ENCODE measurements around the gene CARS2.

DNA sequence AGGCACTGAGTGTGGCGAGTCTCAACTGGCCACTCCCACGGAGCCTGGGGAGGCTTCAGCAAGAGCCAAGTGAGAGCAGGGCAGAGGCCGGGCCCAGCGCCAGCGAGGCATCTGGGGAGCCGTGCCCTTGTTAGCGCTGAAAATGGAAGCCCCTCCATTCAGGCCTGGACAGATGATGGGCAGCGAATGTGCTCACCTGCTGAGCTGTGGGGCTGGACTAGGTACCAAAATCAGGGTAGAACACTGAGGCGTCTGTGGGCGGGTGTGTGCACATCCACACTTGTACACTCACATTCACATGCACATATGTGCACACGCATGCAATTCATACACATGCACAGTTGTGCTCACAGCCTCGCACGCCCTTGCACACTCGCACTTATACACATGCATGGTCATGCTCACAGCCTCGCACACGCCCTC is 69.9 kb downstream of the CARS2 start:
- TF ChIP-seq BRCA1 (IDR thresholded peaks at IDR 0.05; ENCODE audit: low read depth, low read length) (no peak), CEBPB (IDR thresholded peaks at IDR 0.05; ENCODE audit: low read depth, low read length) (no peak), POLR2A (IDR thresholded peaks at IDR 0.05; ENCODE audit: control extremely low read depth in 1 of 2, low read depth in 2 of 2, low read length in 2 of 2) (no peak), RAD21 (IDR thresholded peaks at IDR 0.05 in 1 of 2, conservative IDR thresholded peaks at IDR 0.05 in 1 of 2; ENCODE audit: low read depth in 2 of 2, low read length in 2 of 2) (no peak), SUZ12 (IDR thresholded peaks at IDR 0.05; ENCODE audit: low read length) (no peak), SIN3A (conservative IDR thresholded peaks at IDR 0.05 in 1 of 2, IDR thresholded peaks at IDR 0.05 in 1 of 2; ENCODE audit: low read depth in 1 of 2, low read length in 2 of 2) (no peak), ZNF274 (IDR thresholded peaks at IDR 0.05; ENCODE audit: borderline replicate concordance, extremely low read depth, low read length) (no peak), SAP30 (IDR thresholded peaks at IDR 0.05; ENCODE audit: insufficient read depth, insufficient replicate concordance, low read length) (no peak), RNF2 (IDR thresholded peaks at IDR 0.05; ENCODE audit: borderline replicate concordance, low read depth, low read length, missing control alignments, poor library complexity, severe bottlenecking) (no peak), TAF7 (optimal IDR thresholded peaks at IDR 0.05; ENCODE audit: borderline replicate concordance, low read depth, low read length) (no peak), EP300 (IDR thresholded peaks at IDR 0.05; ENCODE audit: borderline replicate concordance in 1 of 2, low read depth in 2 of 2, low read length in 2 of 2) (no peak)
- TF ChIP-seq, protein P1, sequence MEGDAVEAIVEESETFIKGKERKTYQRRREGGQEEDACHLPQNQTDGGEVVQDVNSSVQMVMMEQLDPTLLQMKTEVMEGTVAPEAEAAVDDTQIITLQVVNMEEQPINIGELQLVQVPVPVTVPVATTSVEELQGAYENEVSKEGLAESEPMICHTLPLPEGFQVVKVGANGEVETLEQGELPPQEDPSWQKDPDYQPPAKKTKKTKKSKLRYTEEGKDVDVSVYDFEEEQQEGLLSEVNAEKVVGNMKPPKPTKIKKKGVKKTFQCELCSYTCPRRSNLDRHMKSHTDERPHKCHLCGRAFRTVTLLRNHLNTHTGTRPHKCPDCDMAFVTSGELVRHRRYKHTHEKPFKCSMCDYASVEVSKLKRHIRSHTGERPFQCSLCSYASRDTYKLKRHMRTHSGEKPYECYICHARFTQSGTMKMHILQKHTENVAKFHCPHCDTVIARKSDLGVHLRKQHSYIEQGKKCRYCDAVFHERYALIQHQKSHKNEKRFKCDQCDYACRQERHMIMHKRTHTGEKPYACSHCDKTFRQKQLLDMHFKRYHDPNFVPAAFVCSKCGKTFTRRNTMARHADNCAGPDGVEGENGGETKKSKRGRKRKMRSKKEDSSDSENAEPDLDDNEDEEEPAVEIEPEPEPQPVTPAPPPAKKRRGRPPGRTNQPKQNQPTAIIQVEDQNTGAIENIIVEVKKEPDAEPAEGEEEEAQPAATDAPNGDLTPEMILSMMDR (IDR thresholded peaks at IDR 0.05; ENCODE audit: control extremely low read depth in 1 of 3, insufficient read depth in 1 of 3, low read depth in 1 of 3, low read length in 3 of 3): no peak

Data from H1 (cell line).